Osteoblast (primary cell): ENCODE data around the gene APOE. TPM values are rescaled to one million over a fixed set of nuclear protein-coding genes. Genes with fewer than 3 reads are reported as not detected.
A peak's percentile ranks its signal among the peaks of the same experiment; 100 is the strongest.
"Not testable (repeated sequence)": the region's sequence is repeated elsewhere in the genome, so short reads cannot be mapped to it uniquely, and the experiment has no call there.

ENCODE experiments used
- DNase-seq: peaks from one replicate; pipeline ENCODE4 v3.0.0; 2011; ENCODE audit warnings: low spot score, mixed read lengths; ENCODE audit not compliant: insufficient read length; ENCODE audit errors: missing footprints
- H2AFZ ChIP-seq: 2 replicates; pipeline ENCODE4 v1.6.0; 2011; ENCODE audit warnings: mild to moderate bottlenecking, low read length
- H3K27ac ChIP-seq: 2 replicates; pipeline ENCODE4 v1.5.1; 2011; ENCODE audit warnings: mild to moderate bottlenecking, low read depth, low read length, moderate library complexity
- H3K27me3 ChIP-seq: 2 replicates; pipeline ENCODE4 v1.6.0; 2012; ENCODE audit warnings: mild to moderate bottlenecking, control low read depth, inconsistent platforms, low read length, moderate library complexity; ENCODE audit not compliant: insufficient read depth
- H3K36me3 ChIP-seq: 2 replicates; pipeline ENCODE4 v1.5.1; 2011; ENCODE audit warnings: mild to moderate bottlenecking, low read length, control low read depth, moderate library complexity; ENCODE audit not compliant: insufficient read depth
- H3K4me1 ChIP-seq: 2 replicates; pipeline ENCODE4 v1.5.1; 2011; ENCODE audit warnings: mild to moderate bottlenecking, low read length, control low read depth, moderate library complexity; ENCODE audit not compliant: insufficient read depth
- H3K4me2 ChIP-seq: 2 replicates; pipeline ENCODE4 v1.6.0; 2011; ENCODE audit warnings: mild to moderate bottlenecking, low read length; ENCODE audit not compliant: insufficient read depth
- H3K4me3 ChIP-seq: fragments of 200-600 bp; sonication (generic); 3 replicates; pipeline ENCODE4 v1.5.1; 2012; ENCODE audit warnings: mild to moderate bottlenecking, low read length, inconsistent platforms; ENCODE audit not compliant: insufficient read depth
- H3K79me2 ChIP-seq: 2 replicates; pipeline ENCODE4 v1.6.0; 2012; ENCODE audit warnings: mild to moderate bottlenecking, low read length, control low read depth, inconsistent platforms; ENCODE audit not compliant: insufficient read depth
- H3K9me3 ChIP-seq: 2 replicates; pipeline ENCODE4 v1.5.1; 2011; ENCODE audit warnings: low read depth, low read length, control low read depth
- H4K20me1 ChIP-seq: 2 replicates; pipeline ENCODE4 v1.6.0; 2012; ENCODE audit warnings: mild to moderate bottlenecking, low read length, control low read depth; ENCODE audit not compliant: insufficient read depth
- CTCF ChIP-seq: IDR thresholded peaks from 2 replicates; pipeline ENCODE4 v1.5.1; 2011; ENCODE audit warnings: mild to moderate bottlenecking, low read depth, low read length, moderate library complexity; ENCODE audit errors: extremely low read depth
- total RNA-seq: library from RNA; depleted of rRNA; stranded (reverse); fragments of >200 nt; gene quantifications from 2 replicates; pipeline ENCODE4 v1.2.3, GENCODE V29; 2012

Gene APOE
- total RNA-seq, 1 donor, result 44.5 TPM

GRCh38 chr19:44924243-44924725 lies 18.7 kb downstream of the APOE start:
- no peaks in the 10 kb centered on the region for H3K9me3 ChIP-seq
- H3K4me2 ChIP-seq, result no peak overlapping the region
- peak overlapping the region; percentile 54 for H2AFZ ChIP-seq
- no peaks in the 10 kb centered on the region for H3K36me3 ChIP-seq
- H4K20me1 ChIP-seq, result no peaks in the 10 kb centered on the region
- H3K79me2 ChIP-seq, result no peaks in the 10 kb centered on the region
- TF ChIP-seq CTCF, result no peak
- no peak overlapping the region for H3K27ac ChIP-seq
- DNase-seq, result no peak
- H3K4me3 ChIP-seq, result no peak overlapping the region
- peaks cover 32% of the 10 kb centered on the region for H3K4me1 ChIP-seq
- H3K27me3 ChIP-seq, result no peaks in the 10 kb centered on the region

- no peak overlapping the region for H3K4me3 ChIP-seq
- no peaks in the 10 kb centered on the region for H3K9me3 ChIP-seq
- H2AFZ ChIP-seq, result peak overlapping the region; percentile 59
- DNase-seq, result peak; percentile 85
- H3K4me1 ChIP-seq, result peaks cover 32% of the 10 kb centered on the region
- no peaks in the 10 kb centered on the region for H3K27me3 ChIP-seq
- no peak for TF ChIP-seq CTCF
- no peaks in the 10 kb centered on the region for H4K20me1 ChIP-seq
- peak overlapping the region; percentile 64 for H3K4me2 ChIP-seq
- no peaks in the 10 kb centered on the region for H3K79me2 ChIP-seq
- H3K27ac ChIP-seq, result peak overlapping the region; percentile 33
- no peaks in the 10 kb centered on the region for H3K36me3 ChIP-seq
Observed at GRCh38 chr19:44925114-44925891, 19.7 kb downstream of the APOE start.

DNA sequence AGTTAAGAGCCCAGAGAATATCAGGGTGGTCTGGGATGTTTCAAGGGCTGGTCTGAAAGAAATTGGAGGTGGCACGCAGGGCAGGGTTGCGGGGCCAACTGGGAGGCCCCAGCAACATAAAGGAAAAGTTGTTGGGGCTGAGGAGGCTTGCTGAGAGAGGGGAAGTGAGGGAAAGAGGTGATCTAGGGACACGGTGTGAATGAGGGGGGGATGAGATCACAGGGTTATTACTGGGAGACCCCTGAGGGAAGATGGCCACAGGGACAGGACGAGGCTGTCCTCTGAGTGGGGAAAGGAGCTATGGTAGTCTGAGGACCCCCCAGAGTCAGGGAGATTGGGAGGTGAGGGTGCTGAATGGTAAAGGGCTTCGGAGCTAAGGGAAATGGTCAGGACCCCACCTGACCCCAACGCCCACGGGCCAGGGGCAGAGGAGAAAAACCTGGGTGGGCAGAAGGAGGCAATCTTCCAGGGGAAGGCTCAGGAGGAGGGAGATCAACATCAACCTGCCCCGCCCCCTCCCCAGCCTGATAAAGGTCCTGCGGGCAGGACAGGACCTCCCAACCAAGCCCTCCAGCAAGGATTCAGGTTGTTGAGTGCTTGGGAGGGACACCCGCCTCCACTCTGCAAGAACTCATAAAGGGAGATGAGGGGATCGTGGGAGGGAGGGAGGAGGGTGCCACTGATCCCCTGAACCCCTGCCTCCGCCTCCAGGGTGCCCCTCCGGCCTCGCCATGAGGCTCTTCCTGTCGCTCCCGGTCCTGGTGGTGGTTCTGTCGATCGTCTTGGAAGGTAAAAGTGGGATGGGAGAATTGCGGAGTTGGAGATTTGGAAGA lies 20.9 kb downstream of the APOE start:
- H3K36me3 ChIP-seq, H3K9me3 ChIP-seq, H4K20me1 ChIP-seq, H3K27me3 ChIP-seq, H3K79me2 ChIP-seq: not testable (repeated sequence)
- DNase-seq, result peak; percentile 50
- Histone ChIP-seq H3K27ac (peak overlapping the region; percentile 21), H3K4me2 (peak overlapping the region; percentile 76), H3K4me3 (peak overlapping the region; percentile 57), H2AFZ (peak overlapping the region; percentile 76), H3K4me1 (peaks cover 32% of the 10 kb centered on the region)

DNA sequence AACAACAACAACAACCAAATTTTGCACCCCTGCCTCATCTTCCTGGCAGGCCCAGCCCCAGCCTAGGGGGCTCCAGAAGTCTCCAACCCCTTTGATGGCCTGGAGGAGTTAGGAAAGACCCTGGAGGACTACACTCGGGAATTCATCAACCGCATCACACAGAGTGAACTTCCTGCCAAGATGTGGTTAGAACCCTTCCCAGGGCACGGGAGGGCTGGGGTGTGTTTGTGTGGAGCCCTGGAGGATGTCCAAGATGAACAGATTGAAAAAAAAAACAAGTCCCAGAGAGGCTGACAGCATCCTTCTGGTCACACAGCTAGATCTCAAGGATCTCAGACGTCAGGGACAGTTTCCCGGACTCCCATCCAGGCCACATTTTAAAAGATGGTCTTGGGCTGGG lies 22.1 kb downstream of the APOE start:
- Histone ChIP-seq H3K36me3 (no peaks in the 10 kb centered on the region), H3K27ac (peak overlapping the region; percentile 21), H3K79me2 (no peaks in the 10 kb centered on the region), H2AFZ (no peak overlapping the region), H3K4me3 (no peak overlapping the region), H4K20me1 (no peaks in the 10 kb centered on the region), H3K4me1 (peaks cover 32% of the 10 kb centered on the region), H3K9me3 (no peaks in the 10 kb centered on the region), H3K4me2 (peak overlapping the region; percentile 76), H3K27me3 (no peaks in the 10 kb centered on the region)
- DNase-seq, result peak; percentile 91
- TF ChIP-seq CTCF, result no peak
